K562 (cell line): ENCODE results near the gene GPNMB. TPM values are rescaled to one million over a fixed set of nuclear protein-coding genes. Genes with fewer than 3 reads are reported as not detected.

Source experiments
- EGR1 ChIP-seq: fragments of 450-650 bp; conservative IDR thresholded peaks from 2 replicates; pipeline ENCODE4 v1.6.1; 2017; ENCODE audit warnings: mild to moderate bottlenecking
- ELK1 ChIP-seq: sonication (generic); formaldehyde crosslinking; IDR thresholded peaks from 2 replicates; pipeline ENCODE4 v1.8.1; 2022; ENCODE audit warnings: missing genetic modification reagents
- HDAC2 ChIP-seq: fragments of 450-650 bp; IDR thresholded peaks from 2 replicates; pipeline ENCODE4 v1.6.1; 2016; ENCODE audit warnings: mild to moderate bottlenecking
- JUND ChIP-seq, 2 experiments: IDR thresholded peaks; 2 replicates in 1 of 2; 3 replicates in 1 of 2; pipeline ENCODE4 v1.6.1; 2011; ENCODE audit warnings: borderline replicate concordance in 2 of 2, low read depth in 2 of 2, low read length in 2 of 2, improper control_type of control experiment in 1 of 2, missing biosample characterization in 1 of 2, missing genetic modification characterization in 1 of 2, missing genetic modification reagents in 1 of 2
- KAT8 ChIP-seq: fragments of 450-650 bp; IDR thresholded peaks from 2 replicates; pipeline ENCODE4 v1.6.1; 2016; ENCODE audit warnings: low read depth, mild to moderate bottlenecking
- LEF1 ChIP-seq: fragments of 450-650 bp; IDR thresholded peaks from 2 replicates; pipeline ENCODE4 v1.6.1; 2016; ENCODE audit warnings: mild to moderate bottlenecking
- NR3C1 ChIP-seq: sonication (generic); formaldehyde crosslinking; IDR thresholded peaks from 2 replicates; pipeline ENCODE4 v1.8.1; 2022; ENCODE audit warnings: missing genetic modification reagents
- POLR2B ChIP-seq: fragments of 450-650 bp; IDR thresholded peaks from 2 replicates; pipeline ENCODE4 v1.6.1; 2018; ENCODE audit warnings: low read depth; ENCODE audit not compliant: partially characterized antibody
- RERE ChIP-seq: sonication (generic); formaldehyde crosslinking; IDR thresholded peaks from 2 replicates; pipeline ENCODE4 v1.8.0; 2023; ENCODE audit warnings: missing genetic modification reagents, mild to moderate bottlenecking, borderline replicate concordance
- ZBTB1 ChIP-seq: sonication (generic); formaldehyde crosslinking; IDR thresholded peaks from 2 replicates; pipeline ENCODE4 v1.8.1; 2023; ENCODE audit warnings: missing genetic modification reagents, low read depth, mild to moderate bottlenecking, borderline replicate concordance
- ZBTB34 ChIP-seq: fragments of 250-450 bp; sonication (Bioruptor Pico); IDR thresholded peaks from 2 replicates; pipeline ENCODE4 v1.8.0; 2021; ENCODE audit warnings: mild to moderate bottlenecking, moderate library complexity
- ZBTB49 ChIP-seq: sonication (generic); formaldehyde crosslinking; IDR thresholded peaks from 2 replicates; pipeline ENCODE4 v1.8.0; 2022; ENCODE audit warnings: missing genetic modification reagents, mild to moderate bottlenecking, borderline replicate concordance
- ZNF511 ChIP-seq: sonication (generic); formaldehyde crosslinking; IDR thresholded peaks from 2 replicates; pipeline ENCODE4 v1.8.0; 2022; ENCODE audit warnings: mild to moderate bottlenecking, missing genetic modification reagents
- ZNF551 ChIP-seq: fragments of 250-450 bp; sonication (Bioruptor Pico); IDR thresholded peaks from 2 replicates; pipeline ENCODE4 v1.5.0; 2021; ENCODE audit warnings: mild to moderate bottlenecking, moderate library complexity
- ZNF780A ChIP-seq: fragments of 250-450 bp; sonication (Bioruptor Pico); IDR thresholded peaks from 2 replicates; pipeline ENCODE4 v1.5.0; 2021; ENCODE audit warnings: mild to moderate bottlenecking
- polyA plus RNA-seq, 8 experiments: library from polyadenylated mRNA; depleted of rRNA in 4 of 8; stranded (reverse) in 5 of 8; unstranded in 3 of 8; fragments of >200 nt; fragmentation: Nextera tagmentation in 2 of 8; fragmentation: Illumina TruSeq in 1 of 8; extraction: Ambion mirVana in 2 of 8; extraction: Trizol in 1 of 8; gene quantifications; 2 replicates each; pipeline versions ENCODE4 v1.2.1 to v1.2.3, GENCODE V29; 2011 to 2014; ENCODE audit warnings: inconsistent platforms in 1 of 8, missing spikeins in 1 of 8
- total RNA-seq, 7 experiments: library from RNA; depleted of rRNA in 6 of 7; stranded (reverse); fragments of >200 nt in 6 of 7; fragmentation: Illumina TruSeq in 2 of 7; extraction: Trizol in 2 of 7; gene quantifications; 2 replicates each; pipeline versions ENCODE4 v1.2.1 to v1.2.3, GENCODE V29; 2011 to 2021; ENCODE audit warnings: low replicate concordance in 1 of 7

The GPNMB gene
- total and polyA plus RNA-seq, 9 of the 15 experiments (the other 6 are each of a cell fraction or from before 2014, with no cell fraction given): 0.15 to 0.72 (median 0.33) TPM

- TF ChIP-seq ELK1 (CRISPR knock-in tag) (no peak), NR3C1 (CRISPR knock-in tag) (0 out of 2 replicates have a peak, but pooled peaks have one; percentile 38), ZNF511 (CRISPR knock-in tag) (peak; percentile 79; the same call in 1 of the 2 replicates), EGR1 (peak; percentile 94), ZNF551 (CRISPR knock-in tag) (no peak), LEF1 (no peak), HDAC2 (no peak), ZBTB1 (peak; percentile 84), ZBTB34 (CRISPR knock-in tag) (no peak), ZBTB49 (CRISPR knock-in tag) (0 out of 2 replicates have a peak, but pooled peaks have one; percentile 39), ZNF780A (CRISPR knock-in tag) (0 out of 2 replicates have a peak, but pooled peaks have one; percentile 37), JUND (IDR thresholded peaks at IDR 0.05; ENCODE audit: borderline replicate concordance, low read depth, low read length) (peak; percentile 63; the same call in 1 of the 2 replicates), JUND (tag; IDR thresholded peaks at IDR 0.05; ENCODE audit: borderline replicate concordance, low read depth, low read length) (no peak; the same call in 2 of the 3 replicates), POLR2B (peak; percentile 72), KAT8 (no peak), RERE (CRISPR knock-in tag) (no peak)
Measured at GRCh38 chr7:23298885-23299769, 52.6 kb downstream of the GPNMB start, which contains the start of gene MALSU1 (continued).
